Activated naive CD8-positive, alpha-beta T cell (primary cell): ENCODE measurements around the gene TRMT2A.

Source experiments
- H3K27ac Mint-ChIP-seq: one replicate; pipeline ENCODE4 v1.8.0; 2021; ENCODE audit warnings: mixed read lengths
- H3K27me3 Mint-ChIP-seq: one replicate; pipeline ENCODE4 v1.8.0; 2021; ENCODE audit warnings: mixed read lengths
- H3K36me3 Mint-ChIP-seq: one replicate; pipeline ENCODE4 v1.8.0; 2021; ENCODE audit warnings: mixed read lengths
- H3K4me1 Mint-ChIP-seq: one replicate; pipeline ENCODE4 v1.8.0; 2021; ENCODE audit warnings: low read depth, mixed read lengths
- H3K4me3 Mint-ChIP-seq: one replicate; pipeline ENCODE4 v1.8.0; 2021; ENCODE audit warnings: mild to moderate bottlenecking, mixed read lengths
- H3K9me3 Mint-ChIP-seq: one replicate; pipeline ENCODE4 v1.8.0; 2021; ENCODE audit warnings: low read depth, mixed read lengths

Gene TRMT2A

GRCh38 chr22:20065896-20066616 lies 51.0 kb downstream of the TRMT2A start:
- Mint-ChIP-seq H3K9me3 (no peaks in the 10 kb centered on the region), H3K4me3 (no peak overlapping the region), H3K27me3 (no peaks in the 10 kb centered on the region), H3K4me1 (no peaks in the 10 kb centered on the region), H3K27ac (no peak overlapping the region), H3K36me3 (no peaks in the 10 kb centered on the region)

GRCh38 chr22:20064545-20065262 lies 52.3 kb downstream of the TRMT2A start:
- Mint-ChIP-seq H3K27ac (no peak overlapping the region), H3K4me1 (no peaks in the 10 kb centered on the region)

GRCh38 chr22:20064140-20064480 lies 52.9 kb downstream of the TRMT2A start:
- H3K27ac Mint-ChIP-seq = no peak overlapping the region
- H3K4me3 Mint-ChIP-seq = no peak overlapping the region

More at GRCh38 chr22:20064545-20065262, 52.3 kb downstream of the TRMT2A start:
- no peaks in the 10 kb centered on the region for H3K36me3 Mint-ChIP-seq
- H3K9me3 Mint-ChIP-seq = no peaks in the 10 kb centered on the region
- no peaks in the 10 kb centered on the region for H3K27me3 Mint-ChIP-seq
- no peak overlapping the region for H3K4me3 Mint-ChIP-seq

GRCh38 chr22:20063271-20064139 lies 53.5 kb downstream of the TRMT2A start:
- no peak overlapping the region for H3K4me3 Mint-ChIP-seq
- H3K9me3 Mint-ChIP-seq = no peaks in the 10 kb centered on the region
- no peaks in the 10 kb centered on the region for H3K27me3 Mint-ChIP-seq
- no peaks in the 10 kb centered on the region for H3K36me3 Mint-ChIP-seq
- no peaks in the 10 kb centered on the region for H3K4me1 Mint-ChIP-seq
- H3K27ac Mint-ChIP-seq = no peak overlapping the region

More at GRCh38 chr22:20064140-20064480, 52.9 kb downstream of the TRMT2A start:
- H3K4me1 Mint-ChIP-seq = no peaks in the 10 kb centered on the region
- H3K9me3 Mint-ChIP-seq = no peaks in the 10 kb centered on the region
- no peaks in the 10 kb centered on the region for H3K27me3 Mint-ChIP-seq
- H3K36me3 Mint-ChIP-seq = no peaks in the 10 kb centered on the region

GRCh38 chr22:20062766-20063083 lies 54.3 kb downstream of the TRMT2A start:
- no peaks in the 10 kb centered on the region for H3K36me3 Mint-ChIP-seq
- no peaks in the 10 kb centered on the region for H3K9me3 Mint-ChIP-seq
- no peaks in the 10 kb centered on the region for H3K27me3 Mint-ChIP-seq
- no peaks in the 10 kb centered on the region for H3K4me1 Mint-ChIP-seq
- no peak overlapping the region for H3K27ac Mint-ChIP-seq
- H3K4me3 Mint-ChIP-seq = no peak overlapping the region

GRCh38 chr22:20062043-20062765 lies 54.8 kb downstream of the TRMT2A start:
- no peaks in the 10 kb centered on the region for H3K36me3 Mint-ChIP-seq
- H3K4me1 Mint-ChIP-seq = no peaks in the 10 kb centered on the region
- no peaks in the 10 kb centered on the region for H3K27me3 Mint-ChIP-seq
- H3K27ac Mint-ChIP-seq = no peak overlapping the region
- H3K4me3 Mint-ChIP-seq = no peak overlapping the region
- no peaks in the 10 kb centered on the region for H3K9me3 Mint-ChIP-seq
